Neural cell (in vitro differentiated cells): ENCODE data around the gene LTO1. TPM values are rescaled to one million over a fixed set of nuclear protein-coding genes. Genes with fewer than 3 reads are reported as not detected.

ENCODE experiments used
- H2AFZ ChIP-seq: fragments of 200-600, 300-800 bp; sonication (generic), shearing (Covaris generic); 2 replicates; pipeline ENCODE4 v1.6.0; 2014; ENCODE audit warnings: low read depth, mild to moderate bottlenecking, antibody characterized with exemption, low read length, moderate library complexity
- H3F3A ChIP-seq: fragments of 200-600 bp; shearing (Covaris generic); 2 replicates; pipeline ENCODE4 v1.6.1; 2016; ENCODE audit warnings: mild to moderate bottlenecking, moderate library complexity, mixed read lengths, antibody characterized with exemption, low read length; ENCODE audit not compliant: insufficient read depth, poor library complexity, severe bottlenecking
- H3K27ac ChIP-seq: fragments of 200-600, 300-800 bp; sonication (generic), shearing (Covaris generic); 2 replicates; pipeline ENCODE4 v1.5.1; 2014; ENCODE audit warnings: mild to moderate bottlenecking, low read length, moderate library complexity
- H3K27me3 ChIP-seq: fragments of 300-800, 200-600 bp; sonication (generic), shearing (Covaris generic); 2 replicates; pipeline ENCODE4 v1.6.0; 2014; ENCODE audit warnings: mild to moderate bottlenecking, low read depth, low read length, moderate library complexity; ENCODE audit not compliant: insufficient read depth
- H3K36me3 ChIP-seq: fragments of 300-800, 200-600 bp; sonication (generic), shearing (Covaris generic); 2 replicates; pipeline ENCODE4 v1.5.1; 2014; ENCODE audit warnings: mild to moderate bottlenecking, antibody characterized with exemption, low read length, moderate library complexity; ENCODE audit not compliant: insufficient read depth
- H3K4me2 ChIP-seq: fragments of 300-800, 200-600 bp; sonication (generic), shearing (Covaris generic); 2 replicates; pipeline ENCODE4 v1.6.0; 2014; ENCODE audit warnings: mild to moderate bottlenecking, low read length
- H3K4me3 ChIP-seq: fragments of 300-800, 200-600 bp; sonication (generic), shearing (Covaris generic); 2 replicates; pipeline ENCODE4 v1.5.1; 2014; ENCODE audit warnings: mild to moderate bottlenecking, low read length, moderate library complexity
- H3K79me2 ChIP-seq: fragments of 200-600 bp; shearing (Covaris generic); replicated peaks from 2 replicates; pipeline ENCODE4 v1.6.0; 2014; ENCODE audit warnings: mild to moderate bottlenecking, low read length, moderate library complexity; ENCODE audit not compliant: insufficient read depth
- H3K9ac ChIP-seq: fragments of 300-800, 200-600 bp; sonication (generic), shearing (Covaris generic); 2 replicates; pipeline ENCODE4 v1.6.1; 2016; ENCODE audit warnings: mild to moderate bottlenecking, low read length, mixed read lengths
- H3K9me2 ChIP-seq: fragments of 200-600 bp; shearing (Covaris generic); 2 replicates; pipeline ENCODE4 v1.6.1; 2016; ENCODE audit warnings: mild to moderate bottlenecking, low read length, mixed read lengths; ENCODE audit not compliant: insufficient read depth
- H3K9me3 ChIP-seq: fragments of 200-600, 300-800 bp; sonication (generic), shearing (Covaris generic); 2 replicates; pipeline ENCODE4 v1.6.1; 2016; ENCODE audit warnings: mild to moderate bottlenecking, mixed run types, low read length, moderate library complexity, mixed read lengths
- H4K20me1 ChIP-seq: fragments of 200-600 bp; shearing (Covaris generic); 2 replicates; pipeline ENCODE4 v1.6.1; 2016; ENCODE audit warnings: mild to moderate bottlenecking, mixed run types; ENCODE audit not compliant: insufficient read depth
- CTCF ChIP-seq: fragments of 450-650 bp; IDR thresholded peaks from 2 replicates; pipeline ENCODE4 v1.5.1; 2014; ENCODE audit warnings: antibody characterized with exemption, mild to moderate bottlenecking, moderate library complexity; ENCODE audit not compliant: poor library complexity, severe bottlenecking
- EP300 ChIP-seq: fragments of 450-650 bp; conservative IDR thresholded peaks from 2 replicates; pipeline ENCODE4 v1.6.1; 2014; ENCODE audit warnings: antibody characterized with exemption, mild to moderate bottlenecking, moderate library complexity; ENCODE audit not compliant: poor library complexity, severe bottlenecking
- EZH2 ChIP-seq: fragments of 200-600, 300-800 bp; shearing (Covaris generic), sonication (generic); IDR thresholded peaks from 2 replicates; pipeline ENCODE4 v1.6.1; 2014; ENCODE audit warnings: antibody characterized with exemption, low read length, borderline replicate concordance, mild to moderate bottlenecking; ENCODE audit not compliant: insufficient read depth, poor library complexity, severe bottlenecking
- MXI1 ChIP-seq: fragments of 450-650 bp; conservative IDR thresholded peaks from 2 replicates; pipeline ENCODE4 v1.6.1; 2014; ENCODE audit warnings: antibody characterized with exemption, mild to moderate bottlenecking; ENCODE audit not compliant: poor library complexity, severe bottlenecking
- POLR2AphosphoS5 ChIP-seq: IDR thresholded peaks from 2 replicates; pipeline ENCODE4 v1.6.1; 2012
- RAD21 ChIP-seq: fragments of 450-650 bp; conservative IDR thresholded peaks from 2 replicates; pipeline ENCODE4 v1.6.1; 2014; ENCODE audit warnings: antibody characterized with exemption, mild to moderate bottlenecking, moderate library complexity
- REST ChIP-seq: IDR thresholded peaks from 2 replicates; pipeline ENCODE4 v1.6.1; 2012; ENCODE audit warnings: borderline replicate concordance
- SMC3 ChIP-seq: fragments of 450-650 bp; conservative IDR thresholded peaks from 2 replicates; pipeline ENCODE4 v1.6.1; 2014; ENCODE audit warnings: antibody characterized with exemption, mild to moderate bottlenecking, moderate library complexity; ENCODE audit not compliant: poor library complexity
- TAF1 ChIP-seq: IDR thresholded peaks from 2 replicates; pipeline ENCODE4 v1.6.1; 2012; ENCODE audit warnings: low read depth
- polyA plus RNA-seq: library from polyadenylated mRNA; depleted of rRNA; stranded (reverse); fragments of >200 nt; gene quantifications from 2 replicates; pipeline ENCODE4 v1.2.3, GENCODE V29; 2014

LTO1 gene
- polyA plus RNA-seq, 1 donor from 2014 or later = 44.4 TPM

- no peak for TF ChIP-seq TAF1
- TF ChIP-seq REST = no peak
- no peak for TF ChIP-seq EP300
- TF ChIP-seq RAD21 = no peak
- TF ChIP-seq CTCF = no peak
- TF ChIP-seq MXI1 = no peak
- Histone ChIP-seq H2AFZ (no peak overlapping the region), H3F3A (no peaks in the 10 kb centered on the region), H3K4me3 (no peak overlapping the region), H4K20me1 (no peaks in the 10 kb centered on the region), H3K27me3 (no peaks in the 10 kb centered on the region), H3K79me2 (no peaks in the 10 kb centered on the region), H3K9me2 (no peaks in the 10 kb centered on the region), H3K9ac (no peak overlapping the region), H3K36me3 (no peaks in the 10 kb centered on the region), H3K9me3 (no peaks in the 10 kb centered on the region), H3K27ac (no peak overlapping the region), H3K4me2 (no peak overlapping the region)
Observed at GRCh38 chr11:69617682-69618081, 57.5 kb downstream of the LTO1 start.

GRCh38 chr11:69617220-69617619, 57.9 kb downstream of the LTO1 start:
- no peaks in the 10 kb centered on the region for H4K20me1 ChIP-seq
- H3K4me3 ChIP-seq = no peak overlapping the region
- H3K9ac ChIP-seq = no peak overlapping the region
- H3K27ac ChIP-seq = no peak overlapping the region
- H2AFZ ChIP-seq = no peak overlapping the region
- H3K9me3 ChIP-seq = no peaks in the 10 kb centered on the region
- no peaks in the 10 kb centered on the region for H3K27me3 ChIP-seq
- no peaks in the 10 kb centered on the region for H3F3A ChIP-seq
- no peaks in the 10 kb centered on the region for H3K36me3 ChIP-seq
- H3K79me2 ChIP-seq = no peaks in the 10 kb centered on the region
- no peaks in the 10 kb centered on the region for H3K9me2 ChIP-seq
- TF ChIP-seq POLR2AphosphoS5 (no peak), CTCF (no peak), SMC3 (no peak), TAF1 (no peak), MXI1 (no peak), EZH2 (no peak), EP300 (no peak), RAD21 (no peak), REST (no peak)
- H3K4me2 ChIP-seq = no peak overlapping the region
